Activated gamma-delta T cell treated with anti-CD3 and anti-CD28 coated beads, Interleukin-2, amount 50 U/mL, for 16 hours (primary cell): ENCODE measurements around the gene CACUL1.

ENCODE experiments used
- DNase-seq: peaks from one replicate; pipeline ENCODE4 v3.0.0-alpha.2; 2020; ENCODE audit warnings: low read depth

CACUL1 gene

DNA sequence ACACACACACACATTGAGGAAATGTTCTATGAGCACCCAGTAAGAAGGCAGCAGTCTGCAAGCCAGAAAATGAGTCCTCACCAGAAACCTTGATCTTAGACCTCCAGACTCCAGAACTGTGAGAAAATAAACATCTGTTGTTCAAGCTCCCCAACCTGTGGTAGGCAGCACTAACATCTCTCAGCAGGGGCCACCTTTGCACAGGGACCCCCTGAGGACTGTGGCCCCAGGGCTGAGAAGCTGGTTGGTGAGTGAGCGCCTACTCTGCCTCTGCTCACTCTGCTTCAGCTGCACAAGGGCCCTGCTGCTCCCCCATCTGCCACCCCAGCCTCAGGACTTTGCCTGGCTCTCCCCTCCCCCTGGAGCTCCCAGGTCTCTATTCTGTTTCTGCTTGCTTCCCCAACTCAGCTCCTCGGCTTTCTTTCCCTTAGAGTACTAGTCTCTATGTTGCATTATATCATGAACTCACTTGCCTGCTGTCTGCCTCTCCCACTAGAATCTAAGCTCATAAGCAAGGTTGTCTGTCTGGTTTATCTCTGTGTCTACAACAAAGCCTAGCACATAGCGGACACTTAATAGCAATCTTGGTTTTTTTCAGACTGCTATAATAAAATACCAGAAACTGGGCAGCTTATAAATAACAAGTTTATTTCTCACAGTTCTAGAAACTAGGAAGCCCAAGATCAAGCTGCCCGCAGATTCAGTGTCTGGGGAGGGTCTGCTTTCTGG lies 118.9 kb downstream of the CACUL1 start:
- DNase-seq: no peak

DNA sequence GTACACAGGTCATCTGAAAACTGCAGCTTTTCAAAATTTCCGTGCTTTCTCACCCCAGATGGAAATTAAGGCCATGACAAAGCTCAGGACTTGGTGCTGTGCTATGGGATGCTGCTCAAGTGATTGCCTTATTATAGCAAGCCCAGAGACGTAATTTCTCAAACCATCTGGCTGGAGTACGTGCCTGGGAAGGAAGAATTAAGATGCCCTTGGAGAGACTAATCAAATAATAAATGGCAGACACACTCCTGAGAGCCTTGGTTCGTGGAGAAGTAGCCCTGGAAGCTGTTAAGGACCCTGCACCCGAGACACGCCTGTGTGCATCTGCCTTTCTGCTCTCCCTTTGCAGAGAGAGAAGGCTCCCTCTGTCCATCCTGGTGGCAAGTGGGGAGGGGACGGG lies 121.0 kb downstream of the CACUL1 start:
- no peak for DNase-seq

DNA sequence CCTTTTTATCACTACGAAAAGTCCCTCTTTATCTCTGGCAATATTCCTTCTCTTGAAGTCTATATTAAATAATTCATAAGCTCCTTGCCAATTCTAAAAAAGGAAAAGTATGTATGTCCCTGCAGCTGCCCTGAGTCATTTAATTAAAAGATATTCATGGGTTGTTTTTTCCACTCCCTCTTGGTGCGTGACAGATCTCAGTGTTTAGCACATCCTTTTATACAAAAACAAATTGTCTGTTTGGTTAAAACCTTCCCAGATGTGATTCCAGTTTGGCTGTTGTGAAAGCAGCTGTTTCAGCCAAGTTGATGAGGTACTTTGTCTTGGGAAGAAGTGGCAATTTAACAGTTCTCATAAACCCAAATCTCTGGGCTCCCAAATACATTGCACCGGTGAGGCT lies 125.6 kb downstream of the CACUL1 start:
- DNase-seq: no peak

DNA sequence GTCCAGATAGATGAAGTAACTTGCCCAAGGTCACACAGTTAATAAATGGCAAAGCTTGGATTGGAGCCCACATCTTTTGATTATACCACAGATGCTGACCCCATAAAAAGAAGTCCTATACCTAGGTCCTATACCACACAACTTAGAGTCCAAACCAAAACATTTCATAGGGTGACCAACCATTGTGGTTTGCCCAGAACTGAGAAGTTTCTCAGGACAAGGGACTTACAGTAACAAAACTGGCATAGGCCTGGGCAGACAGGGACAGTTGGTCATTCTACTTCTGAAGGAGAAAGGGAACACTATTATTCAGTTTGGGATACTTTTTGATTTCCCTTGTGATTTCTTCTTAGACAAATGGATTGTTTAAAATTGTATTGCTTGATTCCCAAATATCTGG lies 126.4 kb downstream of the CACUL1 start:
- DNase-seq: no peak

DNA sequence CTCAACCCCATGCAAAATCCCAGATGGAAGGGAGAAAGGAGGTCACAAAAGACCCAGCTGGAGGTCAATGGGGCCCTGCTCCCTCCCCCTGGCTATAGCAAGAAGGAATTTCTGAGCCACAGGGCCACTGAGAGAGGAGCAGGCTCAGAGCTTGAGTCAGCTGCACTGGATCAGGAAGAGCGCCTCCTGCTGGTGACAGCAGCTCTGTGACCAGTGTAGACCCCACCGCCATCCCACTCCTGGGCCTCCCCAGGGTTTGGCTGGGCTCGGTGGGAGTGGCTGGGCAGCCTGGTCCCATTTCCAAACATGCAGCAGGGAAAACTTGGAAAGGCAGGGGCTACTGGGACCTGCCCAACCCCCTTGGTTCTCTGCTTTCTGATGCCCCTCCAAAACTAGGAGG lies 127.8 kb downstream of the CACUL1 start:
- no peak for DNase-seq
